Measurements from ENCODE around the gene NGDN. TPM values are rescaled to one million over a fixed set of nuclear protein-coding genes. Genes with fewer than 3 reads are reported as not detected.

The NGDN gene
- total and polyA plus RNA-seq, 10 donors = 32.7 to 62.7 (median 40.3) TPM

DNA sequence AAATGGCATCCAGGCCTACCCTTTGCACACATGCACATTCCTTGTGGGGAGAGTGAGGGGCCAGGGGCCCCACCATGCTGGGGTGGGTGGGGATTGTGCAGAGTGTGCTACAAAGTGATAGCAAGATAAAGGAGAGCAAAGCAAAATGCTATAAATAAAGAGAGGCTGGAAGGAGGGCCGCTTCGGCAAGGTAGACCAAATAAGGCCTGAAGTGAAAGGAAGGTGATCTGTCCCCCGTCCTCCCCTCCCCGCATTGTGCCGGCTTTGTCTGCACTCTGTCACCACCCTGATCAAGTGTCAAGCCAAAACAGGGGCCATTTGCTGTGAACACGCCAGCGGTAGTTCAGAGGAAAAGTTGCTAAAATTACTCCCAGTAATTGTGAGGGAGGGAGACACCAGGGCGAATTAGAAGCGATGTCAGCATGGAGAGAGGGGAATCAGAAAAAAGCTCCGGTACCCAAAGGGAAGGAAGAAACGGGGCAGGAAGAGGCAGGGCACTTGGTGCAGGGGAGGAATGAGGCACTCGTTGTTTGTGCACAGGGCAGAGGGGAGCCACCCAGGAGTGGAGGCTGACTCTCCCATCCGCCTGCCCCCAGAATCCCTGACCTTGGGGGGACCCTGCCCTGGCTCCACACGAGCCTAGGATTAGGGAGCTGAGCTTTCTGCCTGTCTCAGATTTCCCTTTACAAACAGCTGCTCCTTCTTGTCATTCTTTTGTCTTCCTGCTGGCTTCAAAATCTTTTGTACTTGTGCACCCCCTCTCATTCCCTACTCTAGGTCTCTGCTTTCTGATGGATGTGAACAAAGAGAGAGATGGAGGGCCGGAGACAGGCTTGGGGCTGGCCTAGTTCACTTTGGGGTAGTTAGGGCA is 31.2 kb upstream of the NGDN start:
- H3K4me3 ChIP-seq = no peak overlapping the region
- no peaks in the 10 kb centered on the region for H3K36me3 ChIP-seq
- H3K4me1 ChIP-seq = peaks cover 0 to 10% (median 0%) of the 10 kb centered on the region in 6 donors
- no peak for TF ChIP-seq POLR2AphosphoS5 (IDR thresholded peaks at IDR 0.05)
- TF ChIP-seq POLR2A (IDR thresholded peaks at IDR 0.05) = no peak
- TF ChIP-seq, protein P1, sequence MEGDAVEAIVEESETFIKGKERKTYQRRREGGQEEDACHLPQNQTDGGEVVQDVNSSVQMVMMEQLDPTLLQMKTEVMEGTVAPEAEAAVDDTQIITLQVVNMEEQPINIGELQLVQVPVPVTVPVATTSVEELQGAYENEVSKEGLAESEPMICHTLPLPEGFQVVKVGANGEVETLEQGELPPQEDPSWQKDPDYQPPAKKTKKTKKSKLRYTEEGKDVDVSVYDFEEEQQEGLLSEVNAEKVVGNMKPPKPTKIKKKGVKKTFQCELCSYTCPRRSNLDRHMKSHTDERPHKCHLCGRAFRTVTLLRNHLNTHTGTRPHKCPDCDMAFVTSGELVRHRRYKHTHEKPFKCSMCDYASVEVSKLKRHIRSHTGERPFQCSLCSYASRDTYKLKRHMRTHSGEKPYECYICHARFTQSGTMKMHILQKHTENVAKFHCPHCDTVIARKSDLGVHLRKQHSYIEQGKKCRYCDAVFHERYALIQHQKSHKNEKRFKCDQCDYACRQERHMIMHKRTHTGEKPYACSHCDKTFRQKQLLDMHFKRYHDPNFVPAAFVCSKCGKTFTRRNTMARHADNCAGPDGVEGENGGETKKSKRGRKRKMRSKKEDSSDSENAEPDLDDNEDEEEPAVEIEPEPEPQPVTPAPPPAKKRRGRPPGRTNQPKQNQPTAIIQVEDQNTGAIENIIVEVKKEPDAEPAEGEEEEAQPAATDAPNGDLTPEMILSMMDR (IDR thresholded peaks at IDR 0.05 in 8 of 11, conservative IDR thresholded peaks at IDR 0.05 in 3 of 11) = no peak
- DNase-seq = no peak
- peaks cover 0 to 13% (median 0%) of the 10 kb centered on the region in 7 donors for H3K27me3 ChIP-seq (replicated peaks in 1 of 7)
- no peak overlapping the region for H3K27ac ChIP-seq
- no peaks in the 10 kb centered on the region for H3K9me3 ChIP-seq
- 45 to 57% (median 50%) methylated on average over 15 of the region's 15 CpGs for WGBS, 5 donors
- intact Hi-C loops (cut with DNase I; ENCODE audit: low total_unique reads) = no loop called here

- no peaks in the 10 kb centered on the region for H3K9me3 ChIP-seq
- H3K27ac ChIP-seq = no peak overlapping the region
- H3K27me3 ChIP-seq (replicated peaks in 1 of 7) = peaks cover 0 to 17% (median 0%) of the 10 kb centered on the region in 7 donors
- no peaks in the 10 kb centered on the region for H3K36me3 ChIP-seq
- DNase-seq = no peak
- H3K4me1 ChIP-seq = peaks cover 0 to 10% (median 0%) of the 10 kb centered on the region in 6 donors
- WGBS, 5 donors = 82 to 90% (median 87%) methylated on average over 5 to 6 of the region's 6 CpGs
- H3K4me3 ChIP-seq = no peak overlapping the region
- TF ChIP-seq, protein P1 (IDR thresholded peaks at IDR 0.05 in 8 of 11, conservative IDR thresholded peaks at IDR 0.05 in 3 of 11) = no peak
- TF ChIP-seq POLR2A (IDR thresholded peaks at IDR 0.05) = no peak
- no peak for TF ChIP-seq POLR2AphosphoS5 (IDR thresholded peaks at IDR 0.05)
- intact Hi-C loops (cut with DNase I; ENCODE audit: low total_unique reads) = no loop called here
These were observed 30.2 kb upstream of the NGDN start for GRCh38 chr14:23439107-23439835.

- no peak for DNase-seq
- Histone ChIP-seq H3K9me3 (no peaks in the 10 kb centered on the region), H3K27ac (no peak overlapping the region), H3K36me3 (no peaks in the 10 kb centered on the region), H3K4me3 (no peak overlapping the region), H3K4me1 (peaks cover 0 to 10% (median 0%) of the 10 kb centered on the region in 6 donors), H3K27me3 (replicated peaks in 1 of 7) (peaks cover 0 to 13% (median 0%) of the 10 kb centered on the region in 7 donors)
- TF ChIP-seq, protein P1 (IDR thresholded peaks at IDR 0.05 in 8 of 11, conservative IDR thresholded peaks at IDR 0.05 in 3 of 11) = no peak
- no peak for TF ChIP-seq POLR2AphosphoS5 (IDR thresholded peaks at IDR 0.05)
- TF ChIP-seq POLR2A (IDR thresholded peaks at IDR 0.05) = no peak
- WGBS, 5 donors = 24 to 70% (median 48%) methylated on average over 1 of the region's 1 CpG
- intact Hi-C loops (cut with DNase I; ENCODE audit: low total_unique reads) = no loop called here
These were observed 28.4 kb upstream of the NGDN start for GRCh38 chr14:23441076-23441475.

Measured in spleen (tissue), 11 donors.